Measurements from ENCODE around the gene SLIT1.

DNA sequence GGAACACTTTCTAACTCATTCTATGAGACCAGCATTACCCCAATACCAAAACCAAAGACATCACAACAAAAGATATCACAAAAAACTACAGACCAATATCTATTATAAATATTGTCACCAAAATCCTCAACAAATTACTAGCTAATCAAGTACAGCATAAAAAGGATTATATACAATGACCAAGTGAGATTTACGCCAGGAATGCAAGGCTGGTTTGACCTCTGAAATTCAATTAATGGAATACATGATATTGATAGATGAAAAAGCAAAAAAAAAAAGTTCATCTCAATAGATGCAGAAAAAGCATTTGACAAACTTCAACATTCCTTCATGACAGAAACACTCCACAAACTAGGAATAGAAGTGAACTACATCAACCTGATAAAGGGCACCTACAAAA, 178.3 kb downstream of the SLIT1 start:
- TF ChIP-seq, protein P1, sequence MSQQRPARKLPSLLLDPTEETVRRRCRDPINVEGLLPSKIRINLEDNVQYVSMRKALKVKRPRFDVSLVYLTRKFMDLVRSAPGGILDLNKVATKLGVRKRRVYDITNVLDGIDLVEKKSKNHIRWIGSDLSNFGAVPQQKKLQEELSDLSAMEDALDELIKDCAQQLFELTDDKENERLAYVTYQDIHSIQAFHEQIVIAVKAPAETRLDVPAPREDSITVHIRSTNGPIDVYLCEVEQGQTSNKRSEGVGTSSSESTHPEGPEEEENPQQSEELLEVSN (IDR thresholded peaks at IDR 0.05), result no peak
- TF ChIP-seq JUN (IDR thresholded peaks at IDR 0.05; ENCODE audit: low read depth, low read length), result no peak
- TF ChIP-seq YY1 (IDR thresholded peaks at IDR 0.05; ENCODE audit: low read depth, low read length), result no peak
- TF ChIP-seq POLR2AphosphoS5 (IDR thresholded peaks at IDR 0.05; ENCODE audit: low read depth, low read length), result no peak

Data from H1 (cell line).